ENCODE data around the gene TBCCD1. TPM values are rescaled to one million over a fixed set of nuclear protein-coding genes. Genes with fewer than 3 reads are reported as not detected.
"Not testable (repeated sequence)": the region's sequence is repeated elsewhere in the genome, so short reads cannot be mapped to it uniquely, and the experiment has no call there.

Gene TBCCD1
- total and polyA plus RNA-seq, 2 donors (not counting 3 experiments of a cell fraction or from before 2014, with no cell fraction given): 16.5 to 16.6 TPM

DNA sequence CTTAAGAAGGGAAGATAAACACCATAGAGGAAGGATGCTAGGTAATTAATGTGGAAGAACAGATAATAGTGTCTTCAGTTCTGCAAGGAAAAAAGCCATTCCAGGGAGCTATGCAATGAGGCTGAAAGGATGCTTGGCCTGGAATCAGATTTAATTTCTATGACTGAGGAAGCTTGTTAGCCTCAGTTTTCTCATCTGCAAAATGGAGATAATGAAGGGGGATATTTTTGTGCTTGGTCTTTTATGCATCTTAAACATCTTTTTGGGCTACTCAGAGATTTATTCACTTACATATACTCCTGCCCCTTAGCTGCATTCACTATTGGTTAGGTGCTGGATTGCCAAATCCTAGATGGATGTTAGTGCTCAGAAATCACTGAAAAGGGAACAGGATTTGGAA, 20.0 kb upstream of the TBCCD1 start:
- Histone ChIP-seq H3K36me3 (ENCODE audit: control insufficient read depth in 2 of 2, extremely low read depth in 1 of 2, insufficient read depth in 2 of 2, low read length in 2 of 2) (peaks cover 20 to 25% of the 10 kb centered on the region in 2 experiments), H4K20me1 (replicated peaks; ENCODE audit: control insufficient read depth, extremely low read depth, insufficient read depth, low read length) (no peaks in the 10 kb centered on the region), H3K27ac (ENCODE audit: insufficient read depth, low read depth, low read length) (no peak overlapping the region), H3K9ac (replicated peaks; ENCODE audit: extremely low read depth, insufficient read depth, low read length) (no peak overlapping the region), H3K4me3 (replicated peaks in 1 of 3; ENCODE audit: insufficient read depth in 1 of 3, low read depth in 1 of 3, low read length in 3 of 3) (no peak overlapping the region), H3K27me3 (ENCODE audit: control insufficient read depth in 2 of 2, insufficient read depth in 2 of 2, low read length in 2 of 2) (no peaks in the 10 kb centered on the region), H3K4me2 (ENCODE audit: insufficient read depth, low read length) (no peak overlapping the region), H3K79me2 (ENCODE audit: control insufficient read depth, insufficient read depth, low read length) (no peaks in the 10 kb centered on the region), H3K9me3 (replicated peaks; ENCODE audit: control insufficient read depth, insufficient read depth, low read length) (no peaks in the 10 kb centered on the region), H2AFZ (ENCODE audit: low read depth, low read length) (no peak overlapping the region), H3K4me1 (ENCODE audit: control insufficient read depth, extremely low read depth, insufficient read depth, low read length) (no peaks in the 10 kb centered on the region), H3K9me1 (replicated peaks; ENCODE audit: control insufficient read depth, extremely low read depth, insufficient read depth, low read length) (no peaks in the 10 kb centered on the region)
- TF ChIP-seq EZH2 (IDR thresholded peaks at IDR 0.05; ENCODE audit: borderline replicate concordance, low read depth, low read length, severe bottlenecking) (no peak), CTCF (IDR thresholded peaks at IDR 0.05; ENCODE audit: extremely low read depth in 1 of 2, insufficient read depth in 1 of 2, low read depth in 1 of 2, low read length in 2 of 2) (no peak), POLR2AphosphoS5 (IDR thresholded peaks at IDR 0.05; ENCODE audit: insufficient read depth, low read depth, low read length) (no peak), GATA2 (IDR thresholded peaks at IDR 0.05; ENCODE audit: insufficient read depth, insufficient read length, low read depth, low read length) (no peak), MAX (IDR thresholded peaks at IDR 0.05; ENCODE audit: insufficient read depth, insufficient read length) (no peak), MYC (IDR thresholded peaks at IDR 0.05; ENCODE audit: low read depth, low read length) (no peak), JUN (IDR thresholded peaks at IDR 0.05; ENCODE audit: borderline replicate concordance, insufficient read depth, insufficient read length, low read depth) (no peak), POLR2A (IDR thresholded peaks at IDR 0.05; ENCODE audit: low read depth, low read length) (no peak), FOS (IDR thresholded peaks at IDR 0.05; ENCODE audit: borderline replicate concordance, insufficient read depth, low read length) (no peak)
- dilution Hi-C loops (cut with MboI; ENCODE audit: extremely low pct_ligation_motif_present, low sequenced_read_pairs) (no loop called here), intact Hi-C loops (cut with micrococcal nuclease) (no loop called here)
- DNase-seq (ENCODE audit: low read depth, low spot score) (no peak), FAIRE-seq (no peak)
- no TSS peak for BruUV-seq (replicated peaks)
- ChIA-PET POLR2A (no interaction called here), CTCF (interaction anchor here (0.9 to 1.6 kb wide), 4 partner anchors 28 to 644 kb away, joined by 3 to 7 read pairs (median 4); no protein-coding TSS in a partner anchor)

DNA sequence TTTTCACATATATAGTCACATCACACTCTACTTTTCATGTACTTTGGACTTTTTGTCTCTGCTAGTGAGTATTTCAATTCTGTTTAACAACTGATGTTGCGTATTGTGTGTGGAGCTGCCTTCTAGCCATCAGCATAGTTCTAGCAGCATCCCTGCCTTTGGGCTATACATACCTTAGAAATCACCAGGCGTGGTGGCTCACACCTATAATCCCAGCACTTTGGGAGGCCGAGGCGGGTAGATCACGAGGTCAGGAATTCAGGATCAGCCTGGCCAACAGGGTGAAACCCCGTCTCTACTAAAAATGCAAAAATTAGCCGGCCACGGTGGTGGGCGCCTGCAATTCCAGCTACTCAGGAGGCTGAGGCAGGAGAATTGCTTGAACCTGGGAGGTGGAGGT, 19.1 kb upstream of the TBCCD1 start:
- FAIRE-seq; DNase-seq (ENCODE audit: low read depth, low spot score); H4K20me1 ChIP-seq (replicated peaks; ENCODE audit: control insufficient read depth, extremely low read depth, insufficient read depth, low read length); POLR2A ChIA-PET; H3K79me2 ChIP-seq (ENCODE audit: control insufficient read depth, insufficient read depth, low read length); H3K9ac ChIP-seq (replicated peaks; ENCODE audit: extremely low read depth, insufficient read depth, low read length); H3K27me3 ChIP-seq (ENCODE audit: control insufficient read depth in 2 of 2, insufficient read depth in 2 of 2, low read length in 2 of 2); BruUV-seq (replicated peaks); H3K4me2 ChIP-seq (ENCODE audit: insufficient read depth, low read length); dilution Hi-C loops (cut with MboI; ENCODE audit: extremely low pct_ligation_motif_present, low sequenced_read_pairs); H2AFZ ChIP-seq (ENCODE audit: low read depth, low read length); H3K4me3 ChIP-seq (replicated peaks in 1 of 3; ENCODE audit: insufficient read depth in 1 of 3, low read depth in 1 of 3, low read length in 3 of 3); H3K27ac ChIP-seq (ENCODE audit: insufficient read depth, low read depth, low read length); H3K9me3 ChIP-seq (replicated peaks; ENCODE audit: control insufficient read depth, insufficient read depth, low read length); H3K4me1 ChIP-seq (ENCODE audit: control insufficient read depth, extremely low read depth, insufficient read depth, low read length); intact Hi-C loops (cut with micrococcal nuclease); H3K9me1 ChIP-seq (replicated peaks; ENCODE audit: control insufficient read depth, extremely low read depth, insufficient read depth, low read length): not testable (repeated sequence)
- CTCF ChIA-PET: interaction anchor here (0.9 to 1.3 kb wide), 2 partner anchors 31 to 643 kb away, joined by 3 to 4 read pairs; no protein-coding TSS in a partner anchor
- H3K36me3 ChIP-seq (ENCODE audit: control insufficient read depth in 2 of 2, extremely low read depth in 1 of 2, insufficient read depth in 2 of 2, low read length in 2 of 2): peaks cover 25 to 26% of the 10 kb centered on the region in 2 experiments
